ENCODE data around the gene GPR39. TPM values are rescaled to one million over a fixed set of nuclear protein-coding genes. Genes with fewer than 3 reads are reported as not detected.
A peak's percentile ranks its signal among the peaks of the same experiment; 100 is the strongest.

GPR39 gene
- total RNA-seq, 1 experiment from 2014 or later: 9.0 TPM

DNA sequence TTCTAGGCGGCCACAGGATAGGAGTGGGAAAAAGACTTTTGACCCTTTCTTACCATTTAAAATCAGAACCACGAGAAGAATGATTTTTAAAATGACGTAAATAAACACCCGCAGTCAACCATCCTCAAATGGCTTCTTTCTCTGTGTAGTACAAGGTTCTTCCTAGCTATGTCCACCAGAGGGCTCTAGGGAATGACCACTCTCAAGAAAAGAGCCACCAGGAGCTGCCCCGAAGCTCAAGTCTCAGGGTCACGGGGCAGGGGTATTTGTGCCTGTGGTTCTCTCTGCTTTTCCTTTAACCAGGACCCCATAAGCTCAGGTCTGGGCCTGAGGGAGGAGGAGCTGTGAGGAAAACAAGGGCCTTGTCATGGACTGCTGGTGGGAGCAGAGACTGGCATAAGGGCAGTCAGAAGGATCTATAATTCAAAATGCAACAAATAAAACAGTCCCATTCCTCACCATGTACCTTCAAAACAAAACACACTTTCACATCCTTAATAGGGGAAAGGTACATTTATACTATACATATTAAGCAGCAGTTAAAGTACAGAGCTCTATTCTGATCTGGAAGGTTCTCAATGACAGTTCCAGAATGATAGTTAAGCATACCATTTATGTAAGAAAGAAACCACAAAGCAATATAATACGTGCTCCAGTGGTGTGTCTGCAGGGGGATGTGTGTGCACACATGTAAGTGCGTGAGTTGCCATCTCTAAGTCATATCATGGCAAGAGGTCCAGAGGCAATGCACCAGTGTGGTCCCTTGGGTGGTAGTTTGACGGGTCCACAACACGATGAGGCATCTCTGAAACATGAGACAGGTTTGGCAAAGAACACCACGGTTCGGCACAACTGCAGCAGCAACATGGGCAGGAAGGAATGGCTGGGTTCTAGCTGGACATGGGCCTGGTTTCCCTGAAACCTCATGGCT, 234.8 kb downstream of the GPR39 start:
- Histone ChIP-seq H3K9me3 (ENCODE audit: control insufficient read depth, insufficient read depth, low read depth, low read length) (no peaks in the 10 kb centered on the region), H3K4me3 (ENCODE audit: low read depth in 2 of 2, low read length in 2 of 2) (no peak overlapping the region), H3K27ac (ENCODE audit: low read length) (no peak overlapping the region), H3K4me1 (ENCODE audit: control insufficient read depth, insufficient read depth, low read length) (no peaks in the 10 kb centered on the region), H3K36me3 (ENCODE audit: control insufficient read depth, insufficient read depth, low read length) (no peaks in the 10 kb centered on the region), H3K27me3 (ENCODE audit: control insufficient read depth, insufficient read depth, low read length) (no peaks in the 10 kb centered on the region)
- DNase-seq (ENCODE audit: low read depth, low spot score) (peak; percentile 18), ATAC-seq (peak; percentile 90)
- TF ChIP-seq, protein P1, sequence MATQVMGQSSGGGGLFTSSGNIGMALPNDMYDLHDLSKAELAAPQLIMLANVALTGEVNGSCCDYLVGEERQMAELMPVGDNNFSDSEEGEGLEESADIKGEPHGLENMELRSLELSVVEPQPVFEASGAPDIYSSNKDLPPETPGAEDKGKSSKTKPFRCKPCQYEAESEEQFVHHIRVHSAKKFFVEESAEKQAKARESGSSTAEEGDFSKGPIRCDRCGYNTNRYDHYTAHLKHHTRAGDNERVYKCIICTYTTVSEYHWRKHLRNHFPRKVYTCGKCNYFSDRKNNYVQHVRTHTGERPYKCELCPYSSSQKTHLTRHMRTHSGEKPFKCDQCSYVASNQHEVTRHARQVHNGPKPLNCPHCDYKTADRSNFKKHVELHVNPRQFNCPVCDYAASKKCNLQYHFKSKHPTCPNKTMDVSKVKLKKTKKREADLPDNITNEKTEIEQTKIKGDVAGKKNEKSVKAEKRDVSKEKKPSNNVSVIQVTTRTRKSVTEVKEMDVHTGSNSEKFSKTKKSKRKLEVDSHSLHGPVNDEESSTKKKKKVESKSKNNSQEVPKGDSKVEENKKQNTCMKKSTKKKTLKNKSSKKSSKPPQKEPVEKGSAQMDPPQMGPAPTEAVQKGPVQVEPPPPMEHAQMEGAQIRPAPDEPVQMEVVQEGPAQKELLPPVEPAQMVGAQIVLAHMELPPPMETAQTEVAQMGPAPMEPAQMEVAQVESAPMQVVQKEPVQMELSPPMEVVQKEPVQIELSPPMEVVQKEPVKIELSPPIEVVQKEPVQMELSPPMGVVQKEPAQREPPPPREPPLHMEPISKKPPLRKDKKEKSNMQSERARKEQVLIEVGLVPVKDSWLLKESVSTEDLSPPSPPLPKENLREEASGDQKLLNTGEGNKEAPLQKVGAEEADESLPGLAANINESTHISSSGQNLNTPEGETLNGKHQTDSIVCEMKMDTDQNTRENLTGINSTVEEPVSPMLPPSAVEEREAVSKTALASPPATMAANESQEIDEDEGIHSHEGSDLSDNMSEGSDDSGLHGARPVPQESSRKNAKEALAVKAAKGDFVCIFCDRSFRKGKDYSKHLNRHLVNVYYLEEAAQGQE (IDR thresholded peaks at IDR 0.05; ENCODE audit: insufficient read depth in 1 of 2, low read depth in 2 of 2, low read length in 1 of 2): no peak
- TF ChIP-seq, protein P2, sequence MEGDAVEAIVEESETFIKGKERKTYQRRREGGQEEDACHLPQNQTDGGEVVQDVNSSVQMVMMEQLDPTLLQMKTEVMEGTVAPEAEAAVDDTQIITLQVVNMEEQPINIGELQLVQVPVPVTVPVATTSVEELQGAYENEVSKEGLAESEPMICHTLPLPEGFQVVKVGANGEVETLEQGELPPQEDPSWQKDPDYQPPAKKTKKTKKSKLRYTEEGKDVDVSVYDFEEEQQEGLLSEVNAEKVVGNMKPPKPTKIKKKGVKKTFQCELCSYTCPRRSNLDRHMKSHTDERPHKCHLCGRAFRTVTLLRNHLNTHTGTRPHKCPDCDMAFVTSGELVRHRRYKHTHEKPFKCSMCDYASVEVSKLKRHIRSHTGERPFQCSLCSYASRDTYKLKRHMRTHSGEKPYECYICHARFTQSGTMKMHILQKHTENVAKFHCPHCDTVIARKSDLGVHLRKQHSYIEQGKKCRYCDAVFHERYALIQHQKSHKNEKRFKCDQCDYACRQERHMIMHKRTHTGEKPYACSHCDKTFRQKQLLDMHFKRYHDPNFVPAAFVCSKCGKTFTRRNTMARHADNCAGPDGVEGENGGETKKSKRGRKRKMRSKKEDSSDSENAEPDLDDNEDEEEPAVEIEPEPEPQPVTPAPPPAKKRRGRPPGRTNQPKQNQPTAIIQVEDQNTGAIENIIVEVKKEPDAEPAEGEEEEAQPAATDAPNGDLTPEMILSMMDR (IDR thresholded peaks at IDR 0.05): peak; percentile 76
- TF ChIP-seq SIN3A (IDR thresholded peaks at IDR 0.05; ENCODE audit: borderline replicate concordance, insufficient read depth, low read depth, low read length) (no peak), POLR2AphosphoS5 (IDR thresholded peaks at IDR 0.05; ENCODE audit: low read depth, low read length) (no peak), TCF7L2 (IDR thresholded peaks at IDR 0.05; ENCODE audit: low read depth, low read length) (no peak)
- ChIA-PET CTCF (interaction anchor here (0.5 to 0.6 kb wide), 2 partner anchors 500 to 530 kb away, joined by 3 to 4 read pairs; no protein-coding TSS in a partner anchor), POLR2A (interaction anchor here (0.6 kb wide), 1 partner anchor 56 kb away, joined by 3 read pairs; no protein-coding TSS in a partner anchor)
- no TSS peak for BruUV-seq (replicated peaks)
- intact Hi-C loops (cut with micrococcal nuclease; ENCODE audit: unreplicated experiment) (loop anchor here (5.0 kb wide), 1 partner anchor 521 kb away; no protein-coding TSS in a partner anchor), in situ Hi-C loops (cut with HindIII; ENCODE audit: low pct_unique_long_range_greater_than_20kb, low sequenced_read_pairs) (no loop called here)

DNA sequence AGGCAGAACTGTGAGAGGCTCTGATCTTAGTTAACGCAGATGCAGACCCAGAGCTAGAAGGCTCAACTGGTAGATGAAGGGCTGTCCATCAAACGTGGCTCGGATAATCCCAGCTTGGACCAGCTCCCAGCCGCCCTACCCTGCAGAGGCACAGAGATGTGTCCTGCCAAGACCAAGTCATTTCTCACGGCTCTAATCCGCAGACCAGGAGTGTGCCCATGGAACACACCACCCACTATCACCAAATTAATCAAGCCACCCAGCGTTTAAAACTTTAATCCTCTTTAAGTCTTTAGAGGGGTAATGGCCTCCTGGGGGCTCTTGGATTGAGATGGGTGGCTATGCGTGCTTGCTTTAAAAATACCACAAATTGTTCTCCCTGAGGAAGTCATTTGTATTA, 235.9 kb downstream of the GPR39 start:
- H3K4me1 ChIP-seq (ENCODE audit: control insufficient read depth, insufficient read depth, low read length): no peaks in the 10 kb centered on the region
- TF ChIP-seq TCF7L2 (IDR thresholded peaks at IDR 0.05; ENCODE audit: low read depth, low read length) (no peak), POLR2AphosphoS5 (IDR thresholded peaks at IDR 0.05; ENCODE audit: low read depth, low read length) (no peak), SIN3A (IDR thresholded peaks at IDR 0.05; ENCODE audit: borderline replicate concordance, insufficient read depth, low read depth, low read length) (no peak)
- TF ChIP-seq, protein P1 (IDR thresholded peaks at IDR 0.05; ENCODE audit: insufficient read depth in 1 of 2, low read depth in 2 of 2, low read length in 1 of 2): no peak
- TF ChIP-seq, protein P2 (IDR thresholded peaks at IDR 0.05): no peak
- ChIA-PET POLR2A (no interaction called here), CTCF (no interaction called here)
- no peak overlapping the region for H3K27ac ChIP-seq (ENCODE audit: low read length)
- intact Hi-C loops (cut with micrococcal nuclease; ENCODE audit: unreplicated experiment) (loop anchor here (5.0 kb wide), 1 partner anchor 520 kb away; no protein-coding TSS in a partner anchor), in situ Hi-C loops (cut with HindIII; ENCODE audit: low pct_unique_long_range_greater_than_20kb, low sequenced_read_pairs) (no loop called here)
- ATAC-seq (no peak), DNase-seq (ENCODE audit: low read depth, low spot score) (no peak)
- no TSS peak for BruUV-seq (replicated peaks)
- no peak overlapping the region for H3K4me3 ChIP-seq (ENCODE audit: low read depth in 2 of 2, low read length in 2 of 2)
- no peaks in the 10 kb centered on the region for H3K9me3 ChIP-seq (ENCODE audit: control insufficient read depth, insufficient read depth, low read depth, low read length)
- no peaks in the 10 kb centered on the region for H3K36me3 ChIP-seq (ENCODE audit: control insufficient read depth, insufficient read depth, low read length)
- H3K27me3 ChIP-seq (ENCODE audit: control insufficient read depth, insufficient read depth, low read length): no peaks in the 10 kb centered on the region

Data from Panc1 (cell line).